Inflammatory macrophage (primary cell): ENCODE results near the gene FUT1.
"Not testable (repeated sequence)": the region's sequence is repeated elsewhere in the genome, so short reads cannot be mapped to it uniquely, and the experiment has no call there.

Source experiments
- DNase-seq, 2 donors: peaks; one replicate each; pipeline ENCODE4 v3.0.0-alpha.2; 2020 to 2022

The FUT1 gene

GRCh38 chr19:48740164-48740972, 12.1 kb downstream of the FUT1 start, which contains the start of gene RASIP1:
Gene RASIP1 (minus strand): TSS chr19:48740610. CDS start chr19:48740282, 328 bp downstream.
- no peak for DNase-seq

DNA sequence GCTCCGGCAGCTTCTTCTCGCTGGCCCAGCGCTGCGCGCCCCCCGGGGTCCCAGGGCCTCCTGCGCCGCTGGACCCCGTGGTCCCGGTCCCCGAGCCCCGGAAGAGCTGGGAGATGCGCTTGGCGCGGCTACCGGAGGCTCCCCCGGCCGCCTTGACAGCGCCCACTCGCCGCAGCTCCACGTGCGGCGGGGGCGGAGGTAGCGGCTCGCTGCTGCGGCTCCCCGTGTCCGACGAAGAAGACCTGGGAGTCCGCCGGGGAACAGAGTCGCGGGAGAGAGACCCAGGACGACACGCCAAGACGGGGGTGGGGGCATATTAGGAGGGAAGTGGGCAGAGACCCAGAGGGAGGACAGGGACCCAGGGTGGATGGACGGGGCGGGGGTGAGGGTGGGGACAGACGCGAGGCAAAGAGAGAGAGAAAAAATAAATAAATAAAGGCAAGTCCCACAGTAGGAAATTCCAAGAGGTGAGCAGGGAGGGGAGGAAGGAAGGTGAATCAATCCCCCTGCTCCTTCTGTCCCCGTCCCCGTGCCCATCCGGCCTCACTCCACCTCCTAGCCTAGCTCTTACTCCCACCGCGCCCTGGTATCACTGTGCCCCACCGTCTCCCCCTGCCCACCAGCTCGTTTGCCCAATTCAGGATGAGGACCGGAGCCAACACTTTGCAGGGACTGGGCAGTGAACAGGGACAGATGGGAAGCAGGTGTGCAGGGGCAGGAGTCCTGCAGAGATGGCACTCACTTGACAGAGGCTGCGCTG, 12.9 kb downstream of the FUT1 start:
- no peak for DNase-seq

DNA sequence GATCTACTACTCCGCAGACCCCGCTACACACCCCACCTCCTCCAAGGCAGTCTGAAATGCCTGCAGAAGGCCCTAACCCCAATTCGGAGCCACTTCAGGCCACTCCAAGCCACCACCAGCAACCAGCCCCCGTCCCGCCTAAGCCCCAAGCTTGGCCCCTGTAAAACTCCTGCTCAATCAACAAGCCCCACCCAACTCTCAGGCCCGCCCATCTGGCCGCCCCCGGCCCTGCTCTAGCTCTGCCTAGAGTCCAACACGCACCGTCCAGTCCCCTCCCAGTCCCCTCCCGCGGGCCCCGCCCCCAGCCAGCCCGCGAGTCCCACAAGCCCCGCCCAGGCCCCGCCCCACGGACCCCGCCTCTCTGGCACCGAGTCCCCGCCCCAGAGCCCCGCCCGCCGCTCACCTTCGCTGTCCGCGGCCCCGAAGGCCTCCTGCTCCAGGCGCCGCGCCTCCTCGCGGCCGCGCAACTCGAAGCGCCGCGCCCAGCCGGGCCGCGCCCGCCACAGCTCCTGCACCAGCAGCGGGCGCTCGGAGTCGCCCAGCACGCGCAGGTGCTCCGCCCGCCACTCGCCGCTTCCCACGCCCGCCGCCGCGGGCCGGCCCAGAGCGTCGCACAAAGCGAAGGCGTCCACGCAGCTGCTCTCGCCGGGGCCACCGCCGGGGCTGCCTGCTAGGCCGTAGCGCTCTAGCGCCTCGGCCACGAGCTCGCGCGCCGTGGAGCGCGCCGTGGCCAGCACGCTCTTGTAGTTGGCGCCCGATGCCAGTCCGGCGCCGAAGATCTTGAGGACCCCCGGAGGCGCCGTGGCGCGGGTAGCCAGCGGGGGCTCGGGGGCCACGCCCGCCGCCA, 13.7 kb downstream of the FUT1 start:
- DNase-seq = peak; percentile 70 to 90

GRCh38 chr19:48737360-48737998, 15.0 kb downstream of the FUT1 start:
- no peak for DNase-seq

GRCh38 chr19:48735031-48735615, 17.3 kb downstream of the FUT1 start:
- no peak for DNase-seq

- no peak for DNase-seq
Observed at GRCh38 chr19:48734625-48735024, 17.8 kb downstream of the FUT1 start.

DNA sequence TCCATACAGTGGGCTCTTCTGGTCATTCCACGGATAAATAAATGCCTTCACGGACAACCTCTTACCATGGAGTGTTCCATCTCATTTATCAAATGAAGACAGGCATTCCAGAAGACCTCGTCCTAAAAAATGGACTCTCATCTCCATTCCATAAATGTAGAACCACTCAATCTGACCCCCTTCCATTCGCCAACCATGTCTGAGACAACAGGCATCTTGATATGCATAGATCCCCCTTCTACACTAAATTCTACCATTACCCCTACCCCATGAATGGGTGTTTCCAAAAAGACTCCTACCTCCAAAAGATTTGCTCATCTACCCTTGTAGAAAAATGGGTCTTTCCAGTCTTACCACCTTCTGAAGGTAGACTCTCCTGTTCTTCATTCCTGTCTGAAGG, 21.0 kb downstream of the FUT1 start:
- no peak for DNase-seq

GRCh38 chr19:48728911-48729664, 23.4 kb downstream of the FUT1 start:
- DNase-seq = no peak

DNA sequence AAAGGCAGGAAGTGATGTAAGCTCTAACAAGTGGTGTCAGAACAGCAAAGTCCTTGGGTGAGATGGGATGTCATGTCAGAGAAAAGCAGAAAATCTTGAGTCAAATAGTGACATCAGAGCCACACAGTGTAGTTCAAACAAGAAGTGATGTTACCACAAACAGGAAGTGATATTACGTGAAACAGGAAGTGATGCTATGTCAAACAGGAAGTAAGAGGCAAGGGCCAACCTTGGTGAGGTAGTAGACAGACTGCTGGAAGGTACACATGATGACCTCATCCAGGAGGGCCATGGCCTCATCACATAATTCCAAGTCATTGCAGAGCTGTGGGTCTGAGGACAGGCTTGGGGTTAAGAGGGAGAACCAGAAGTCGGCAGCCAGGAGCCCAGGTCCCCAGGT, 25.9 kb downstream of the FUT1 start:
- DNase-seq = peak; percentile 56 to 71

DNA sequence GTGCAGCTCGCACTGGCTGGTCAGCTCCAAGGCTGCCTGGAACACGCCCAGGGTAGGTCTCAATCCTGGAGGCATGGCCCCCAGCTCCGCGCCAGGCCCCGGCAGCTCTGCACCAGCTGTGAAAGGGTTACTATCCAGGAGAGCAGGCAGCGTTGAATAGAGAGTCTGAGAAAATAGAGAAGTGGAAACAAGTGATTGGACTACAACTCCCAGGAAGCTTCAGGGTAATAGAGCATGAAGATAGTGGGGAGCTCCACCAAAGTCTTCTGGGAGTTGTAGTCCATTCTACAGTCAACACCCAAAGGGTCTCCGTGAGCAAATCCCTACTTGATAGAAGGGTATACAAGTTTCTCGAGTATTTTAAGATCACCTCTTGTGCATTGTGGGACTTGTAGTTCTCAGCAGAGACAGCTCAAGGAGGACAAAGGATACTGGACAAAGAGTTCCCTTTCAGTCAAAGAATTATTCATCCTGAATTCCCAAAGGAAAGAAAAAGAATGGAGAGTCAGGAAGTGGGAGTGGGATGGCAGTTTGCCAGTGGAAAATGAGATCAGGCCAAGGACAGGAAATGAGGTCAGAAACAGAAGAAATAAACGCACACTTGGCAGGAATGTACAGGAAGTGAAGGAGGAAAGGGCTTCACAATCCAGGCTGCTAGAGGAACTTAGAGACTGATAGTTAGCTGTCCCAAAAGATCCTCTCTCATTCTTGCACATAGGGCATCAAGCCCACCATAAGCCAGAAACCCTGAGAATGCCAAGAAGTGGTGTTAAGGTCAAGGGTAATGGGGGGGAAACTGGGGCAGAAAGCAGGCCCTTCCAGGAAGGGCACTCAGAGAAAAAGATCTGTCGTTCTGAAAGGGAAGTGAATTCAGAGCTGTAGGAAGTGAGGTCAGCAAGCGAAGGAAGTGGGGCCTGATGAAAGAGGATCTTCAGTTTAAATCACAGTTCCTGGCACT, 27.4 kb downstream of the FUT1 start:
- peak; percentile 55 to 64 for DNase-seq

GRCh38 chr19:48722196-48722708, 30.2 kb downstream of the FUT1 start:
- DNase-seq = no peak

DNA sequence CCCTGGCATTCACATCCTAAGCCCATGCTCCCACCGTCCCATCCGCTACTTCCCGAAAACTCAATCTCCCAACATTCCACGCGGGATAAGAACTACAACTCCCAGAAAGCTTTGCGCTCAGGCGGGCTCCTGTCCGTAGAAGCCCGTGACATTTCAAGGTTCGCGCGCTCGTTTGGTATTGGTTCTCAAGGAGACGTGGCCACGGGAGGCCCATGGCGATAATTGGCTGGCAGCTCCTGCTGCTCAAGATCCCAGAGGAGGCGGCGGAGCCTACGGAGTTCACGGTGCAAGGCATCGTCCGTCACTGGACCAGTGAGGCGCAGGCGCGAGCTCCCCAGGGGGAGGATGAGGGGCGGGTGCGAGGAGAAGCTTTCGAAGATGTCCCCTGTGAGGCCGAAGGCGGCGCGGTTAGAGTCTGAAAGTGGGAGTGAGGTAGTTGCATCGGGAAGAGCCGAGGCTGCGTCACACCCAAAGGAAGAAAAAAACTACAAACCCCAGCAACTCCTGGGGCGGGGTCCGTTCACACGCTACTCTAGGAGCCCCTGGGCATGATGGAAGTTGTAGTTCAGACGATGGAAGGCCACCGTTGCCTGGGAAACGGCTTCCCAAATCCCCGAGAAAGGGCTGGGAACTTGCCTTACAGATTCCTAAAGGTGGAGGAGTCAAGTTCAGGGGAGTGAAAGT, 31.7 kb downstream of the FUT1 start:
- DNase-seq = peak; percentile 97 to 98

- no peak for DNase-seq
Observed at GRCh38 chr19:48720251-48720612, 32.2 kb downstream of the FUT1 start.

DNA sequence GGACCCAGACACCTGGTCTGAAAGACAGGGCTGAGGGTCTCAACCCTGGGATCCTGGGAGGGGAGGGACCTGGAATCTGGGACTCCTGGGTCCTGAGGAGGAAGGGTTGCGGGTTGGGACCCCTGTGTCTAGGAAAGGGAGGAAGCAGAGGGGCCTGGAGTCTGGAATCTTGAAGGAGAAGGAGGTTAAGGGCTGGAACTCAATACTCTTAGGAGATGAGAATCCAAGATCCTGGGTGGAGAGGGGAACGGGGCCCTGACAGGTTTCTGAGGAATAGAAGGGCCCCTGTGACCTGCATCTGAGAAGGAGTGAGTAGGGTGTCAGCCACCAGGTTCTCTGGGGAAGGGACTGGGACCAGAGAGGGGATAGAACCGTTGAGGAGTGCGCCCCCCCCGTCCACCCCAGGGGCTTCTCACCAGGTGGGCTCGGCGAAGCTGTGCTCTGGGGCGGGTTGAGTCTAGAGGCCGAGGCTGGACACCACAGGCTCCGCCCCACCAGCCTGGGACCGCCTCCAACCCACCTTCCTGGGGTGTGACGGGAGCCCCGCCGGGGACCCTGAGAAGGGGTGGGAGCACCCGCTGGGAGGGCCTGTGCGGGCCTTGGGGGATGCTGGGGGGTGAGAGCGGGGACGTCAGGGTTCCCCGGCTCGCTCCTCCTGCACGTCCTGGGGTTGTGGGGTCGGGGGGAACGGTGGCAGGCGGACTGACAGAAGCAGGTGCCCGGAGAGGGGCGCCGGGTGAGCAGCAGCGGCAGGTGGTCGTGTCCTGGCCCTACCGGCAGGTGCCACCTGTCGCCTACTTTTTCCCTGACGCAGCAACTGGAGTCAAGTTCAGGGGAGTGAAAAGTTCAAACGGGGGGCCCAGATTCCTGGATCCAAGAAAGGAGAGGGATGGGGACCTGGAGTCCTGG, 32.9 kb downstream of the FUT1 start, which contains the start of gene MAMSTR:
TSS of gene MAMSTR (minus strand) at position 463 of the 909 bp plus-strand sequence. CDS start 694 bp downstream, outside the sequence.
- DNase-seq = no peak

DNA sequence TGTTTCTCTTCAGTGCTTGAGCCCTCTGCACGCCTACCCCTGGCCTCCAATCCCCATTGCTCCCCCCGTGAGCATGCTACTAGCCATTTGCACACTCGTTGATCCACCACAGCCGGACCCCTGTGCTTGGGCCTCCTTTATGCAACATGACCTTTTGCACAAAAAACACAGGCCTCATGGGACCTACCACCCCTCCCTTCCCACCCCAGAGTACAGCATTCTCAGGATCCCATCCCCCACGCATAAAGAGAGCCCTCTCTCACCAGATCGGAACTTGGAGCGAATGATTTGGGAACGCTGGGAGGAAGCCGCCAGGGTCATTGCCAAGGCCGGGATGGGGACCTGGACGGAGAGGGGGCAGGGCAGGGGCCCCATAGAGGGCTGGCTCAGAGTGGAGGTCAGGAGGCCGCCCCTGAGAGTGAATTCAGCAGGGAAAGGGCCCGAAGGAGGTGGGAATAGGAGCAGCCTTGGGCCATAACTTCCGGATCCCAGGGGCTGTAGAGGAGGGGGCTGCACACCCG, 33.7 kb downstream of the FUT1 start:
- DNase-seq = no peak

DNA sequence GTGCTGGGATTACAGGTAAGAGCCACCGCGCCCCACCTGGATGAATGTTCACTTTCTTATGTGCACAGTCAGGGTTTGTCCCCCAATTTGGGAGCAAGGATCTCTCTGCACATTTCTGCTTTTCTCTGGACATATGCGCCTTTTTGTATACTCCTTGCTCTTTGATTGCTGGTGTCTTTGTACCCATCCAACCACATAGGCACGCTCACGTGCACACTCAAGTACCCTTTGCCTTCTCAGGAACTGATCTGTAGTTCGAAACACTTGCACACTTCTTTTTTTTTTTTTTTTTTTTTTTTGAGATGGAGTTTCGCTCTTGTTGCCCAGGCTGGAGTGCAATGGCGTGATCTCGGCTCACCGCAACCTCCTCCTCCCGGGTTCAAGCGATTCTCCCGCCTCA, 34.3 kb downstream of the FUT1 start:
- DNase-seq = not testable (repeated sequence)

- DNase-seq = no peak
Observed at GRCh38 chr19:48716562-48717291, 35.7 kb downstream of the FUT1 start.
